22Rv1 (cell line): ENCODE data around the gene RCE1.

Experiments
- CTCF ChIP-seq: fragments of 450-650 bp; IDR thresholded peaks from 2 replicates; pipeline ENCODE4 v1.5.1; 2017; ENCODE audit warnings: mild to moderate bottlenecking
- ZFX ChIP-seq: fragments of 450-650 bp; IDR thresholded peaks from 2 replicates; pipeline ENCODE4 v1.6.1; 2017; ENCODE audit warnings: antibody characterized with exemption, borderline replicate concordance

GRCh38 chr11:66854729-66855211 lies 11.5 kb downstream of the RCE1 start:
- TF ChIP-seq CTCF, result no peak
- TF ChIP-seq ZFX, result no peak
